Stimulated activated CD4-positive, alpha-beta T cell treated with anti-CD3 and anti-CD28 coated beads, TNF-alpha, amount 100 ng/mL, for 4 hours (primary cell): ENCODE data around the gene VAMP4.

Source experiments
- DNase-seq, 3 experiments: peaks; one replicate each; pipeline ENCODE4 v3.0.0-alpha.2; 2020; ENCODE audit warnings: low read depth in 3 of 3

Gene VAMP4

GRCh38 chr1:171741872-171742576 lies at the start of gene VAMP4:
VAMP4 (minus strand) TSS chr1:171742065; CDS start chr1:171738414, 3,651 bp downstream.
- DNase-seq = peak; percentile 76 to 79 (median 79)

GRCh38 chr1:171790318-171790717 lies 48.5 kb upstream of the VAMP4 start:
- no peak for DNase-seq

GRCh38 chr1:171788696-171789095 lies 46.8 kb upstream of the VAMP4 start:
- DNase-seq = no peak

GRCh38 chr1:171787686-171788480 lies 46.0 kb upstream of the VAMP4 start:
- DNase-seq = no peak

- DNase-seq = no peak
Measured at GRCh38 chr1:171786534-171786933, 44.7 kb upstream of the VAMP4 start.

GRCh38 chr1:171785766-171786165 lies 43.9 kb upstream of the VAMP4 start:
- DNase-seq = no peak

- no peak for DNase-seq
Measured at GRCh38 chr1:171784784-171785183, 42.9 kb upstream of the VAMP4 start.

GRCh38 chr1:171783816-171784530 lies 42.1 kb upstream of the VAMP4 start:
- DNase-seq = no peak

GRCh38 chr1:171781176-171781875 lies 39.5 kb upstream of the VAMP4 start, which contains the start of gene METTL13:
METTL13 (plus strand) TSS chr1:171781660; CDS start chr1:171781968, 308 bp downstream.
- DNase-seq = peak; percentile 94 to 98 (median 97)

- no peak for DNase-seq
Measured at GRCh38 chr1:171780583-171781175, 38.8 kb upstream of the VAMP4 start.

GRCh38 chr1:171772312-171772711 lies 30.4 kb upstream of the VAMP4 start:
- no peak for DNase-seq

GRCh38 chr1:171769754-171770153 lies 27.9 kb upstream of the VAMP4 start:
- no peak for DNase-seq

GRCh38 chr1:171769171-171769570 lies 27.3 kb upstream of the VAMP4 start:
- no peak for DNase-seq

GRCh38 chr1:171763764-171764163 lies 21.9 kb upstream of the VAMP4 start:
- no peak for DNase-seq

GRCh38 chr1:171762143-171762563 lies 20.3 kb upstream of the VAMP4 start:
- DNase-seq = no peak

GRCh38 chr1:171758011-171758410 lies 16.1 kb upstream of the VAMP4 start:
- no peak for DNase-seq

GRCh38 chr1:171756856-171757255 lies 15.0 kb upstream of the VAMP4 start:
- no peak for DNase-seq

GRCh38 chr1:171754971-171755370 lies 13.1 kb upstream of the VAMP4 start:
- no peak for DNase-seq

- no peak for DNase-seq
Measured at GRCh38 chr1:171754353-171754705, 12.5 kb upstream of the VAMP4 start.

GRCh38 chr1:171753685-171754352 lies 12.0 kb upstream of the VAMP4 start:
- no peak for DNase-seq

- DNase-seq = no peak
Measured at GRCh38 chr1:171753182-171753581, 11.3 kb upstream of the VAMP4 start.
